Activated naive CD8-positive, alpha-beta T cell treated with anti-CD3 and anti-CD28 coated beads, Interleukin-2, amount 50 U/mL, for 24 hours (primary cell): ENCODE results near the gene CD82.

Experiments used
- ATAC-seq: fragments of 150-1000 bp; cut with Tn5 transposase; one replicate; pipeline ENCODE4 v1.10.0; 2021
- DNase-seq: peaks from one replicate; pipeline ENCODE4 v3.0.0; 2021
- H3K27ac Mint-ChIP-seq: one replicate; pipeline ENCODE4 v1.8.0; 2021; ENCODE audit warnings: mild to moderate bottlenecking, mixed read lengths
- H3K27me3 Mint-ChIP-seq: one replicate; pipeline ENCODE4 v1.8.0; 2021; ENCODE audit warnings: mixed read lengths
- H3K36me3 Mint-ChIP-seq: one replicate; pipeline ENCODE4 v1.8.0; 2021; ENCODE audit warnings: low read depth, mixed read lengths
- H3K4me1 Mint-ChIP-seq: one replicate; pipeline ENCODE4 v1.8.0; 2021; ENCODE audit warnings: mixed read lengths
- H3K4me3 Mint-ChIP-seq: one replicate; pipeline ENCODE4 v1.8.0; 2021; ENCODE audit warnings: mild to moderate bottlenecking, moderate library complexity, mixed read lengths
- H3K9me3 Mint-ChIP-seq: one replicate; pipeline ENCODE4 v1.8.0; 2021; ENCODE audit warnings: mixed read lengths

CD82 gene

GRCh38 chr11:44565211-44565952 lies at the start of gene CD82:
TSS of gene CD82 (plus strand) at chr11:44565663. CDS start at chr11:44594663, 29,000 bp downstream.
- Mint-ChIP-seq H3K36me3 (peaks cover 40% of the 10 kb centered on the region), H3K9me3 (peaks cover 4% of the 10 kb centered on the region), H3K4me3 (peak within 1 kb of the TSS; percentile 96), H3K4me1 (peaks cover 62% of the 10 kb centered on the region), H3K27me3 (no peaks in the 10 kb centered on the region), H3K27ac (peak within 1 kb of the TSS; percentile 100)
- DNase-seq = peak; percentile 100
- ATAC-seq = peak; percentile 70

GRCh38 chr11:44516688-44517507 lies 48.6 kb upstream of the CD82 start:
- Mint-ChIP-seq H3K4me1 (no peaks in the 10 kb centered on the region), H3K27me3 (peaks cover 12% of the 10 kb centered on the region), H3K9me3 (no peaks in the 10 kb centered on the region), H3K4me3 (no peak overlapping the region), H3K36me3 (no peaks in the 10 kb centered on the region), H3K27ac (no peak overlapping the region)
- DNase-seq = no peak
- no peak for ATAC-seq

- Mint-ChIP-seq H3K27ac (no peak overlapping the region), H3K4me1 (no peaks in the 10 kb centered on the region), H3K9me3 (no peaks in the 10 kb centered on the region), H3K36me3 (no peaks in the 10 kb centered on the region), H3K4me3 (no peak overlapping the region), H3K27me3 (peaks cover 17% of the 10 kb centered on the region)
- no peak for DNase-seq
- ATAC-seq = no peak
Observed at GRCh38 chr11:44517541-44517940, 47.9 kb upstream of the CD82 start.

GRCh38 chr11:44518968-44519550 lies 46.4 kb upstream of the CD82 start:
- ATAC-seq = no peak
- H3K27me3 Mint-ChIP-seq = peaks cover 28% of the 10 kb centered on the region
- no peak overlapping the region for H3K27ac Mint-ChIP-seq
- no peak overlapping the region for H3K4me3 Mint-ChIP-seq
- no peaks in the 10 kb centered on the region for H3K36me3 Mint-ChIP-seq
- peaks cover 3% of the 10 kb centered on the region for H3K4me1 Mint-ChIP-seq
- H3K9me3 Mint-ChIP-seq = no peaks in the 10 kb centered on the region
- no peak for DNase-seq

- Mint-ChIP-seq H3K4me3 (no peak overlapping the region), H3K27ac (no peak overlapping the region), H3K9me3 (no peaks in the 10 kb centered on the region), H3K27me3 (peaks cover 28% of the 10 kb centered on the region), H3K36me3 (no peaks in the 10 kb centered on the region), H3K4me1 (peaks cover 6% of the 10 kb centered on the region)
- ATAC-seq = no peak
- DNase-seq = no peak
Observed at GRCh38 chr11:44519989-44520737, 45.3 kb upstream of the CD82 start.

- Mint-ChIP-seq H3K36me3 (no peaks in the 10 kb centered on the region), H3K27me3 (peaks cover 33% of the 10 kb centered on the region), H3K9me3 (no peaks in the 10 kb centered on the region), H3K4me1 (peaks cover 8% of the 10 kb centered on the region), H3K27ac (no peak overlapping the region), H3K4me3 (no peak overlapping the region)
- no peak for DNase-seq
- ATAC-seq = no peak
Observed at GRCh38 chr11:44521148-44521547, 44.3 kb upstream of the CD82 start.

- Mint-ChIP-seq H3K4me3 (no peak overlapping the region), H3K27ac (no peak overlapping the region), H3K4me1 (peaks cover 12% of the 10 kb centered on the region), H3K9me3 (no peaks in the 10 kb centered on the region), H3K27me3 (peaks cover 30% of the 10 kb centered on the region), H3K36me3 (no peaks in the 10 kb centered on the region)
- ATAC-seq (no peak), DNase-seq (no peak)
Observed at GRCh38 chr11:44522294-44522693, 43.2 kb upstream of the CD82 start.

- H3K27ac Mint-ChIP-seq = no peak overlapping the region
- no peaks in the 10 kb centered on the region for H3K9me3 Mint-ChIP-seq
- no peak for DNase-seq
Observed at GRCh38 chr11:44524346-44524745, 41.1 kb upstream of the CD82 start.

GRCh38 chr11:44524751-44525201 lies 40.7 kb upstream of the CD82 start:
- peaks cover 22% of the 10 kb centered on the region for H3K4me1 Mint-ChIP-seq
- H3K9me3 Mint-ChIP-seq = no peaks in the 10 kb centered on the region
- ATAC-seq = no peak
- H3K4me3 Mint-ChIP-seq = no peak overlapping the region
- no peaks in the 10 kb centered on the region for H3K36me3 Mint-ChIP-seq
- no peak overlapping the region for H3K27ac Mint-ChIP-seq
- DNase-seq = no peak
- H3K27me3 Mint-ChIP-seq = peaks cover 26% of the 10 kb centered on the region

More at GRCh38 chr11:44524346-44524745, 41.1 kb upstream of the CD82 start:
- Mint-ChIP-seq H3K4me3 (no peak overlapping the region), H3K27me3 (peaks cover 29% of the 10 kb centered on the region), H3K36me3 (no peaks in the 10 kb centered on the region), H3K4me1 (peaks cover 19% of the 10 kb centered on the region)
- no peak for ATAC-seq

GRCh38 chr11:44525473-44526252 lies 39.8 kb upstream of the CD82 start:
- ATAC-seq (no peak), DNase-seq (no peak)
- Mint-ChIP-seq H3K4me1 (peaks cover 29% of the 10 kb centered on the region), H3K9me3 (no peaks in the 10 kb centered on the region), H3K27ac (no peak overlapping the region), H3K4me3 (no peak overlapping the region), H3K36me3 (no peaks in the 10 kb centered on the region), H3K27me3 (peaks cover 24% of the 10 kb centered on the region)

GRCh38 chr11:44526438-44526837 lies 39.0 kb upstream of the CD82 start:
- Mint-ChIP-seq H3K36me3 (no peaks in the 10 kb centered on the region), H3K9me3 (no peaks in the 10 kb centered on the region), H3K27ac (no peak overlapping the region), H3K27me3 (peaks cover 21% of the 10 kb centered on the region), H3K4me3 (no peak overlapping the region), H3K4me1 (peaks cover 37% of the 10 kb centered on the region)
- no peak for ATAC-seq
- no peak for DNase-seq

- ATAC-seq (no peak), DNase-seq (no peak)
- H3K36me3 Mint-ChIP-seq = no peaks in the 10 kb centered on the region
- H3K4me1 Mint-ChIP-seq = peaks cover 40% of the 10 kb centered on the region
- H3K9me3 Mint-ChIP-seq = no peaks in the 10 kb centered on the region
- H3K27ac Mint-ChIP-seq = no peak overlapping the region
- no peak overlapping the region for H3K4me3 Mint-ChIP-seq
- H3K27me3 Mint-ChIP-seq = peaks cover 16% of the 10 kb centered on the region
Observed at GRCh38 chr11:44527476-44527875, 38.0 kb upstream of the CD82 start.

- no peak overlapping the region for H3K4me3 Mint-ChIP-seq
- peaks cover 11% of the 10 kb centered on the region for H3K27me3 Mint-ChIP-seq
- H3K9me3 Mint-ChIP-seq = no peaks in the 10 kb centered on the region
- ATAC-seq = no peak
- no peak overlapping the region for H3K27ac Mint-ChIP-seq
- peaks cover 43% of the 10 kb centered on the region for H3K4me1 Mint-ChIP-seq
- no peak for DNase-seq
- no peaks in the 10 kb centered on the region for H3K36me3 Mint-ChIP-seq
Observed at GRCh38 chr11:44528103-44528502, 37.4 kb upstream of the CD82 start.

- H3K4me1 Mint-ChIP-seq = peaks cover 43% of the 10 kb centered on the region
- H3K4me3 Mint-ChIP-seq = no peak overlapping the region
- H3K36me3 Mint-ChIP-seq = no peaks in the 10 kb centered on the region
- H3K27ac Mint-ChIP-seq = no peak overlapping the region
- H3K9me3 Mint-ChIP-seq = no peaks in the 10 kb centered on the region
- DNase-seq (no peak), ATAC-seq (no peak)
- H3K27me3 Mint-ChIP-seq = peaks cover 8% of the 10 kb centered on the region
Observed at GRCh38 chr11:44528581-44528980, 36.9 kb upstream of the CD82 start.
